ENCODE data around the gene DNAJC2. TPM values are rescaled to one million over a fixed set of nuclear protein-coding genes. Genes with fewer than 3 reads are reported as not detected.

The DNAJC2 gene
- total RNA-seq, 1 donor: 17.3 TPM

DNA sequence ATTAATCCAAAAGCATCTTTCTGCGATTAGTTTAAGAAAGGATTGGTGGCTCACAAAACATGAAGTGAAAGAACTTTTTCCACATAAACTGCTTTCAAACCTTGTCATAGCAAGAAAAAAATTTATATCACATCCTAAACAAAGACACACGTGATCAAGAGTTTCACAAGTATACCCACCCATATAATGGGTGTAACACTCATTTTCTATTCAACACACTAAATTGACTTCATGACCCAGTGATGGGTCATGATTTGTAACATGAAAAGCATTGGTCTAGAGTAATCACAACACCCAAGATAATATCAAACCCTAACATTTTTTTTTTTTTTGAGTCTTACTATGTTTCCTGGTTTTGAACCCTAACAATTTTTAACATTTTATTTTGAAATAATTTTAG, 29.7 kb downstream of the DNAJC2 start:
- DNase-seq (ENCODE audit: low read depth): no peak
- TF ChIP-seq, protein P1, sequence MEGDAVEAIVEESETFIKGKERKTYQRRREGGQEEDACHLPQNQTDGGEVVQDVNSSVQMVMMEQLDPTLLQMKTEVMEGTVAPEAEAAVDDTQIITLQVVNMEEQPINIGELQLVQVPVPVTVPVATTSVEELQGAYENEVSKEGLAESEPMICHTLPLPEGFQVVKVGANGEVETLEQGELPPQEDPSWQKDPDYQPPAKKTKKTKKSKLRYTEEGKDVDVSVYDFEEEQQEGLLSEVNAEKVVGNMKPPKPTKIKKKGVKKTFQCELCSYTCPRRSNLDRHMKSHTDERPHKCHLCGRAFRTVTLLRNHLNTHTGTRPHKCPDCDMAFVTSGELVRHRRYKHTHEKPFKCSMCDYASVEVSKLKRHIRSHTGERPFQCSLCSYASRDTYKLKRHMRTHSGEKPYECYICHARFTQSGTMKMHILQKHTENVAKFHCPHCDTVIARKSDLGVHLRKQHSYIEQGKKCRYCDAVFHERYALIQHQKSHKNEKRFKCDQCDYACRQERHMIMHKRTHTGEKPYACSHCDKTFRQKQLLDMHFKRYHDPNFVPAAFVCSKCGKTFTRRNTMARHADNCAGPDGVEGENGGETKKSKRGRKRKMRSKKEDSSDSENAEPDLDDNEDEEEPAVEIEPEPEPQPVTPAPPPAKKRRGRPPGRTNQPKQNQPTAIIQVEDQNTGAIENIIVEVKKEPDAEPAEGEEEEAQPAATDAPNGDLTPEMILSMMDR (IDR thresholded peaks at IDR 0.05; ENCODE audit: insufficient read depth, low read depth, low read length): no peak
- no peak overlapping the region for H3K4me3 ChIP-seq (ENCODE audit: low read depth, low read length)

DNA sequence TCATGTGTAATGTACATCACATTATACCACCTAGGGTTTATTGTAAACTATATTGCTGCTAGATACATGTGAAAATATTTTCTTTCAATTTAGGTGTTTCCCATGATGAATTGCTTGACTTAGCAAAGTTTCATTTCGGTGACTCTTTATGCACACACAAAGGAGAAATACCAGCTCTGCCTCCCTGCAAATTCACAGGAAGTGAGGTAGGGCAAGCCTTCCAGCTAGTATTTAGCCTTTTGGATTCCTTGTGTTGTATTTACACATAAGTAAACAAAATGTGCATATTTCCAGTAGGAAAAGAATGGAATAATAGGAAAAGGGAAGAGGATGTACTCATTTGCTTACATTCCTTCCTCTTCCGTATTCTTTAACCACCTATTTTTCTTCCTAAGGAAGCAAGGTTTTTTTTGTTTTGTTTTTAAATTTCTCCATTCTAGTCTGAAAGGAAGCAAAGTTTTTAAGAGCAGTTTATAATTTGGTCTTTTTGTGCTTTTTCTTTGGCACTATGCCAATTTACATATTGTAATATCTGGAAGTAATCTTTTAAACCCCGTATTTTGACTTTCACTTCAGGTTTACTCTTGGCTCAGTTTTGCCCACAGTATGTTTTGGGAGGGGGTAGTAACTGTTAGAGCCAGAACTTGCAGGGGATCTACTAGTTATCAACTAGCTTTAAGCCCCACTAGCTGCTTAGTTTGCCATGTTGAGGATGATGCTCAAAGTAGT, 36.9 kb downstream of the DNAJC2 start:
- DNase-seq (ENCODE audit: low read depth): no peak
- TF ChIP-seq, protein P1 (IDR thresholded peaks at IDR 0.05; ENCODE audit: insufficient read depth, low read depth, low read length): no peak

GRCh38 chr7:103301441-103301840, 43.1 kb downstream of the DNAJC2 start:
- TF ChIP-seq, protein P1 (IDR thresholded peaks at IDR 0.05; ENCODE audit: insufficient read depth, low read depth, low read length): no peak
- H3K4me3 ChIP-seq (ENCODE audit: low read depth, low read length): no peak overlapping the region
- no peak for DNase-seq (ENCODE audit: low read depth)

More for the DNA sequence above, 36.9 kb downstream of the DNAJC2 start:
- H3K4me3 ChIP-seq (ENCODE audit: low read depth, low read length): no peak overlapping the region

- no peak for DNase-seq (ENCODE audit: low read depth)
- H3K4me3 ChIP-seq (ENCODE audit: low read depth, low read length): no peak overlapping the region
- TF ChIP-seq, protein P1 (IDR thresholded peaks at IDR 0.05; ENCODE audit: insufficient read depth, low read depth, low read length): no peak
These were observed 44.9 kb downstream of the DNAJC2 start for GRCh38 chr7:103299660-103300059.

DNA sequence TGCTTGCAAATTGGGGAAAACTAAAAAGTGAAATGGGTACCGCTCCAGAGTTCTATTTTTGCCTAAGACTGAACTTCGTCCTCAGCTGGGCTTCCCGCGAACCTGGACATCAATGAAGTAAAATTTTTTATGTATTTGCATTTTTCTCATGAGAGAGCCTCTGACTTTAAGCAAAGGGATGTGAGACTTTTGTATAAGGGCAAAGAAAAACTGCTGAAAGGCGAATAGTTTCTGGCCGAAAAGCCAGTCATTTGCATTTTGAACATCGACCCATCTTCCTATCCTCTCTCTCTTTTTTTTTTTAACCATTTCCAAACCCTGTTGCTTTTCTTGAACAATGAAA, 46.8 kb downstream of the DNAJC2 start:
- H3K4me3 ChIP-seq (ENCODE audit: low read depth, low read length): peak overlapping the region; percentile 82
- no peak for DNase-seq (ENCODE audit: low read depth)
- TF ChIP-seq, protein P1 (IDR thresholded peaks at IDR 0.05; ENCODE audit: insufficient read depth, low read depth, low read length): no peak

DNA sequence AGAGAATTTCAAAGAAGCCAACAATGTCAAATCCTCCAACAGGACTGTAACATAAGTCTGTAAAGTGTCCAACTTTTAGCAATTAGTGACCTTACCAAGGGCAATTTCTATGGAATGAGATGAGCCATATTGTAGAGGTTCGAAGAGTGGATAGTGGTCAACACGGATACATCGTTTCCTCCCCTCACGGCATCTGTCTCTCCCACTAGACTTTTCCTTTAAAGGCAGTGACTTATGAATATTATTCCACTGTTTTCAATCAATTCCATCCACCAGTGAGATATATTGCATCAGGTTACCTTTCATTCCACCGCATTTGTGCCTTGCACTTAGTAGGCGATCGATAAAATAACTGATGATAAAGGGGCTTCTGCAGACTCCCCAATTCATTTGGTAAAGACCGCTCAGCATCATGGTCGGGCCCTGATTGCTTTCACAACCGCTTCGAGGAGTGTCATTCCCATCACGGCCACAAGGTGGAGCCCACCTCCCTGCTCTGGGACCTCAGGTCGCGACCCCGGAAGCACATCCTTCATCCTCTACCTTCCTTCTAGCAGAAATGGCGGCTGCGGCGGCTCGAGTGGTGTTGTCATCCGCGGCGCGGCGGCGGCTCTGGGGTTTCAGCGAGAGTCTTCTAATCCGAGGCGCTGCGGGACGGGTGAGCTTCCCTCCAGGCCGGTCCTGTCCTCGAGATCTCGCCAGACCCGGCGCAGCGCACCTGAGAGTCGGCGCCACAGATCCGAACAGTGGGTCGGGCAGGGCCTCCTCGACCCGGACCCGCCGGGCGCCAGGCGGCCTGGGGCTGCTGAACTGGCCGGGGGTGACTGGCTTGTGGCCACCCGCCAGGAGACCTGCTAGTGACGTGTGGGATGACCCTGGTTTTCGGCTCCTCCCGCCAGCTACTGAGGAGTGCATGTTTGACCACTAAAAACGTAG, 47.4 kb downstream of the DNAJC2 start, which contains the start of gene PMPCB:
TSS of gene PMPCB (plus strand) at position 535 of the 936 bp plus-strand sequence. CDS start at position 560, 25 bp downstream.
- DNase-seq (ENCODE audit: low read depth): peak; percentile 91
- H3K4me3 ChIP-seq (ENCODE audit: low read depth, low read length): peak within 1 kb of the TSS; percentile 82
- TF ChIP-seq, protein P1 (IDR thresholded peaks at IDR 0.05; ENCODE audit: insufficient read depth, low read depth, low read length): peak; percentile 92
